Right forelimb (tissue), 1 donor: ENCODE data around the gene VIPR1.

Experiments used
- DNase-seq: peaks from one replicate; pipeline ENCODE4 v3.0.0-alpha.2; 2018

Gene VIPR1, protein sequence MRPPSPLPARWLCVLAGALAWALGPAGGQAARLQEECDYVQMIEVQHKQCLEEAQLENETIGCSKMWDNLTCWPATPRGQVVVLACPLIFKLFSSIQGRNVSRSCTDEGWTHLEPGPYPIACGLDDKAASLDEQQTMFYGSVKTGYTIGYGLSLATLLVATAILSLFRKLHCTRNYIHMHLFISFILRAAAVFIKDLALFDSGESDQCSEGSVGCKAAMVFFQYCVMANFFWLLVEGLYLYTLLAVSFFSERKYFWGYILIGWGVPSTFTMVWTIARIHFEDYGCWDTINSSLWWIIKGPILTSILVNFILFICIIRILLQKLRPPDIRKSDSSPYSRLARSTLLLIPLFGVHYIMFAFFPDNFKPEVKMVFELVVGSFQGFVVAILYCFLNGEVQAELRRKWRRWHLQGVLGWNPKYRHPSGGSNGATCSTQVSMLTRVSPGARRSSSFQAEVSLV

GRCh38 chr3:42502429-42503250, at the start of gene VIPR1:
Gene VIPR1 (plus strand): TSS chr3:42502643. CDS start chr3:42502736, 93 bp downstream.
- DNase-seq, result peak; percentile 61

DNA sequence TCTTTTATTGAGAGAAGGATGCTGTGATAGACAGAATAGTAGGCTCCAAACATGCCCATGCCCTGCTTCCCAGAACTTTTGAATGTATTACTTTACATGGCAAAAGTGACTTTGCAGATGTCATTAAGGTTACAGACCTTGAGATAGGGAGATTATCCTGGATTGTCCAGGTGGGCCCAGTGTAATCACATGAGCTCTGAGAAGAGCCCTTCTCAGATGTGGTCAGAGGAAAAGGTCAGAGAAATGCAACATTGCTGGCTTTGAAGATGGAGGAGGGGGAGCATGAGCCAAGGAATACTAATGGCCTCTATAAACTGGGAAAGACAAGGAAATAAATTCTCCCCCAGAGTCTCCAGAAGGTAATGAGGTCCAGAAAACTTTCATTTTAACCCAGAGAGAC, 46.2 kb upstream of the VIPR1 start:
- no peak for DNase-seq

DNA sequence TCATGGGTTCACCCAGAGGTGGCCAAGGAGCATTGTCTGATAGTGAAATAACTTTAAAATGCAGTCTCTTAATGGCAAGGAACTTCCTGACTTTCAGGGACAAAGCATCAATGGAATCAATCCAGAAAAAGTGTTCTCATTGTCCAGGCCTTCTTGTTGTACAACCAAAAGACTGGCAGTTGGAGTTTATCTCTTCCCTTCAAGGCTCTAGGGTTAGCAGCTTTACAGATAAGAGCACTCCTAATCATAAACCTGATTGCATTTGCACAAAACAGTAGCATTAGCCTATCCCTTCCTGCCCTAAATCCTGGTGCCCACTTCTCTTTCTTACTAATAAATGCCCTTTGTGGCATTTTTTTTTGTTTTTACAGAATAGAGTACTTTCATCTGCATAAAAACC, 43.3 kb upstream of the VIPR1 start:
- no peak for DNase-seq

DNA sequence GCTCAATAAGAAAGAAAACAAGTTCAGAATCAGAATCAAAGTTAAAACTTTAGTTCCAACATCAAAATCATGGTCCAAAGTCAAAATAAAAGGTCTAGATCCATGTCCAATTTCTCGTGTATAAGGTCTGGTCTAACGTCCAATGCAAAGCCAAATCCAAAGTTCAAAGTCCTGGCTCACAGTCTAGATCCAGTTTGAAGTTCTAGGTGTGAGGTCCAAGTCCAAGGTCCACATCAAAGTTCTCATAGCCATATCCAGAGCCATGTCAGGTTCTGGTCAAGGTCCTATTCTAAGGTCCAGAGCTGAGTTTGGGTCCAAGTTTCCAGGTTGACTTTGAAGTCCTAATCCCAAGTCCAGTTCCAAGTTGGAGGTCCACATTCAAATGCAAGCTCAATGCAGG, 40.7 kb upstream of the VIPR1 start:
- no peak for DNase-seq

DNA sequence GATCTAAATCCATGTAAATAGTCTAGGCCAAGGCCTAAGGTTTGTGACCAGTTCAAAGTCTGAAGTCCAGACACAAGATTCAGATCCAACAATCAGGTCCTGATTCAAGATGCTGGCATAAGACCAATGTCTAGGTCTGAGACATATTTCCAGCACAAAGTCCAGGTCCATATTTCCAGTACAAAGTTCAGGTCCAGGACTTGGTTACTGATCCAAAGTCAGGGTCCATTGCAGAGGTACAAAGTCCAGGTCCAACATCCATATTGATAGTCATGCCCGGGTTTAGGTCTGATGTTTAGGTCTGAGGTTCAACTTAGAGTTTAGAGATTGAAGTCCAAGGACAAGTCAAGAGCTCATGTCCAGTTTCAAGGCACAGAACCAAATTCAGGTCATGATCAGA, 39.4 kb upstream of the VIPR1 start:
- DNase-seq, result no peak

DNA sequence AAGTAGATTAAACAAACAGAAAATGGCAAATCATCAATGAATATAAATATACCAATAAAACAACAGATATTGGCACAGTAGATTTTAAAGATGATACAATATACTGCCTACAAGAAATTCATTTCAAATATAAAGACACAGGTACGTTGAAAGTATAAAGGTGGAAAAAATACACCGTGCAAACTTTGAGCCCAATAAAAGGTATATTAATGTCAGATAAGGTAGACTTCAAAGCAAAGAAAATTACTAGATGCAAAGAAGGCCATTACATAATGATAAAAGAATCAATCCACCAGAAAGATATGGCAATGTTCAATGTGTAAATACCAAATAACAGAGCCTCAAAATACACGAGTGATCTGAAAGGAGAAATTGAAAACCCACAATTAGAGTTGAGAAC, 34.3 kb upstream of the VIPR1 start:
- DNase-seq, result no peak

DNA sequence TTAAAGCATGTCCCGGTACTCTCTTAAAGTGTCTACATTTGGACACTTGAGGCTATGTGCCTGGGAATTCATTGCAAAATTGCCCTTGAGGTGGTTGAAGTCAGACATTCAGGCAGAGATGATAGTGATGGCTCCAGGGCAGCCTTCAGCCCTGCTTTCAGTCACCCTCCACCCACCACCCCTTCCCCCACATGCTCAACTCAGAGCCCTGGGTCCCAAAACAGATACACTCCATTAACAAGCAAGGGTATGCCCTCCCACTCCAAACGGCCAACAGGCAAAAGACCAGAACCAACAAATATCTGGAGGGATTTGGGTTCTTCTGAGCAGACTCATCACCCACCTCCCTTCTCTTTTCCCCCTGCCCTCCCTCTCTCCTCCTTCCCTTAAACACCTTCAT, 29.9 kb upstream of the VIPR1 start:
- no peak for DNase-seq

DNA sequence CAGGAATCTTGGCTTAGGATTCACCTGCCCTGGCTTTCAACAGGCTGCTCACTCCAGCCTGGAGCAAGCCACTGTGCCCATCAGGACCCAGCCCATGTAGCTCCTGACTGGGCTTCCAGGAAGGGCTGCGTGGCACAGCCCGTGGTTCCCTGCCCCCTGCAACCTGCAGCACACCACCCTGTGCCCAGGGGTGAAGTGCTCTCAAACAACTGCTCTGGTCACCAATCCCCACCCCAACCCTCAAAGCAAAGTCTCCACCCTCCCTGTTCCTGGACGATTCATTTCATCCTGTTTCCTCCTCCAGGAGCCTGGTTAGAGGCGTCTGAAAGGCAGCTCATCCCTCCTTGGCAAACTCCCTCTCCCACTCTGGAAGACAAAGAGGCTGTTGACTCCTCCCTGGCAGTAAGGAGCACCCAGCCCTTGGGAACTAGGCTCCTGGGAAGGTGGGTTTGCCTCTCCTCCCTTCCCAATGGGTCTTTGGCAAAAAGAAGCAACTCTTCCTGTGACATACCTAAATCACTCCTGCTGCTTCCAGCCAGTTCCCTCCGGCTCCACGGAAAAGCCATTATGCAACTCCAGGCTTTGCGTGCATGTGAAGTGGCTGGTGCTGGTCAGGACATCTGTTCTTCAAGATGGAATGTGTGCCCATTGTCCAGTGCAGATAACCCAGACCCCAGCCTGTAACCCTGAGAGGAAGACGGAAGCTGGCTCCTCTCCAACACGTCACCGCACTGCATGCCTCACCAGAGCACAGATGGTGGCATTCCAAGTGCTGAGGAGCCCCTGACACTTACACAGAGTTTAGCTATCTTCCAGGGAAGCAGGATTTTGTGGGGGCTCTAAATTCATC, 29.1 kb upstream of the VIPR1 start:
- no peak for DNase-seq

DNA sequence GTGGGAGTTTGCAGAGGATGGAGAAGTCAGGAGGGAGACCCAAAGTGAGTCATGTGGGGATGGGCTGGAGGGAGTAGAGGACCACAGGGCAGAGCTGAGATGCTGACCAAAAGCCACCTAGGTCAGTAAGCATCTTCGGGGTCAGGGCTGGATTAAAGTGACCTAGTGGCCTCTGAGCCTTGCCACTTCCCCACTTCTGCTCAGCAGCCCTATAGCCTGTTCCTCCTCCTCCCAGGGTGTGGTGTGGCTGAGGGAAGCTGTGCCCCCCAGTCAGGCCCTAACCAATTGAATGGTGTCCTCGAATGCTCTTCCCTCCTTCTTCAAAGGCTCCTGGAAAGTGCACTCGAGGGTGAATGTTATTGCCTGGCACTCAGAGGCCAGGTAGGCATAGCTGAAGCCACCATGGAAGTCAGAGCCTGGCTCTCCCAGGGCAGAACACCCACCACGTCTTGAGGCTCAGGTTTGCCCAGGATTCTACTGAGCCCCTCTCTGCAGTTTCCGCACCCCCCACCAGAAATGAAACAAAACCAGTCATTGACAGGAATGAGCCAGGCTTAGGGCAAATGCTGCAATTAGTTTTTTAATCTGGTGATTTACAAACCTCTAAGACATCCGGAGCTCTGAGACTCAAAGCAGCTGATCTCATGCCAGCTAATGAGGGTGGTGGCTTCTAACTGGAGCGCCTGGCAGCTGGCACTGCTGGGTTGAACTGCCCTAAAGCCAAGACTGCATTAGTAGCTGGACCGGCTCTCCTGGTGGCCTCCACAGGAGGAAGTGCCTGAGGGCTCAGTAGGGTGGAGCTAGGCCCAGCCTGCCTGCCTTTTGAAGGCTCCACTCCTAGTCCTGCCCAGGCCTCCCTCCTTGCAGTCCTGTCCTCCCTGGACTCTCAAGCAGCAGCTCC, 26.0 kb upstream of the VIPR1 start:
- no peak for DNase-seq

DNA sequence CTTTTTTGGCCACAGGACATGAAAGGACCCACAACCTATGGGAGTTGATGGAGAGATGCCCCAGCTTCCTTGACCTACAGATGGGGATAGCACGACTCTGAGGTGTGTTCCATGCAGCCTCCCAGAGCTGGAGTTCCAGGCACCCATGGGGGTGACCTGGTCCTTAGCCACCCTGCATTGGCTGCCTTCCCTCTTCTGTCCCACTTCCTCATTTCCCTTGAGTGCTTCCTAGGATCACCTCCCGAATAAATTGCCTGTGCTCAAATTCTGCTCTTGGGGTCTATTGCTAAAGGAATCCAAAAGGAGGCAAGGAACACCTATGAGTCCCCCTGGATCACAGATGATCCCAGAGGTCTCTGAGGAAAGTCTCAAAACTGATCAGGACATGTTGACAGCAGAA, 24.7 kb upstream of the VIPR1 start:
- DNase-seq, result peak; percentile 36

- peak; percentile 21 for DNase-seq
Observed at GRCh38 chr3:42478830-42479229, 23.6 kb upstream of the VIPR1 start.

DNA sequence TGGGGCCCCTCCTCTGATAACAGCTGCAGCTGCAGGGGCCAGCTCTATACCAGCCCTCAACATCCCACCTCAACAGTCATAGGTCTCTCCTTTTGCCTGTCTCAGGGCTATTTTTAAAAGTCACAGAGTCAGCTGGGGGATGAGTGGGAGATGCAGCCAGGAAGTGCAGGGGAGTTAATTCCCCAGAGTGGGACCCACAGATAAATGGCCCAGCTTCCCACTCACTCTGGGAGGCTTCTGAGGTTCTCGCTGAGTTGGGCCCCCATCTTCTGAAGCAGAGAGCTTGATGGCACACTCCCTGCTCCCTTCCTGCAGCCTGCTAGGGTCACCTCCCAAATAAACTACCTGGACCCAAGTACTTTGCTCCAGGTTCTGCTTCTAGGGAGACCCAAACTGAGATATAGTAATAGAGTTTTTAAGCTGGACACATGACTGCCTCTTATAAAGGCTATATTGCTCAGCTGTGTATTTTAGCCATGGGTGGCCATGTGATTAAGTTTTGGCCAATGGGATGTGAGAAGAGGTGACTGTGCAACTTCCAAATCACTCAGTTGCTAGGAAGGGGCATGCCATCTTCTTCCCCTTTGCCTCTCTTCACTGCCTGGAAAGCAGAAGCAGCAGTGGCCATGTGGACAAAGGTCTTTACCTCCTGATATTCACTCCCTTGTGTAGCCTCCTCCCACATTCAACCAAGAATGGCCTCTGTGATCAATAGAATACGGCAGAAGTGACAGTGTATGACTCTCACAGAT, 15.5 kb upstream of the VIPR1 start:
- peak; percentile 20 for DNase-seq

DNA sequence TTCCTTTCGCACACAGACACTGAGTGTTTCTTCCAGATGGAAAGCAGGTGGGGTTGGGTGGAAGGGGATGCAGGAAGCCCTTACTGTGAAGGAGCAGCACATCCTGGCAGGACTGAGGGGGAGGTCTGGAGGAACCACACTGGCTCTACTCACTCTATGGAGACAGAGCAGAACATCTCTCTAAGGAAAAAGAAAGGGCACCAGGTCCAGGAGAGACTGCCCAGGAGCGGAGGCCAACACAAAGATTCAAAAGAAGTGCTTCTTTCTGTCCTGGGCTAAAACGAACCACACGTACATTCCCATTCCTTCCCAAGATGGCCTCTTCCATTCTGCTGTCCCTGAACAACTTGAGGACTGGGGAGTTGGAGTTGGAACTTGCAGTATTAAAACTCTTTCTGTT, 13.8 kb upstream of the VIPR1 start:
- DNase-seq, result no peak

DNA sequence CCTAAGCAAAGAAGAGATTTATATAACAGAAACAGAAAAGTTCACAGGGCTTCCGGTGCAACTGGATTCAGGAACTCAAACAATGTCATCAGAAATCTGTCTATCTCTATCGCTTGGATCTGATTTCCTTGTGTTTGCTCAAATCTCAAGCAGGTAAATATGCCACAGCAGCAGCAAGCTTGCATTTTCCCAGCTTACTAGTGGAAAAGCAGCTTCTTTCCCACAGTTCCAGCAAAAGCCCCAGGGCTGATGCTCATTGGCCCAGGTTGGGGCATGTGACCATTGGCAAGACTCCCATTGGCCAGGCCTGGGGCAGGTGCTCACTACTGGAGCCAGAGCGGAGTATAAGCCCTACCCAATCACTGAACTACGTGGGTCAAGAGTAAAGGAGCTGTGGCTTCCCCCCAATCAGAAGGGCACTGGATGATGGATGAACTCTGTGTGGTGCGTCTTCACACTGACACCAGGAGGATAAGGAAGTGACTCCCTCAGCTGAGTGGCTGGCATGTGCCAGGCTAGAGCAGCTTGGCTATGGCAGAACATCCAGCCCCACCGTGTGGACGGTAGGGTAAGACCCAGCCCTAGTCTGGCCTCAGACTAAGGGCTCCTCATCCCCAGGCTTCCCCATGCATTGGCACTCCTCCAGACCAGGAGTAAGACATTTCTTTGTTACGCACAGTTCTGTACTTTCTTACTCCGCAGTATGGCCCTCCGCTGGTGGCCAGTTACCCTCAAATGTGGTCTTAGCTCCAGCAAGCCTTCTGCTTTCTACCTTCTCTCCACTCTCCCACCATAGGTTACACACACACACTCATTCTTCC, 13.1 kb upstream of the VIPR1 start:
- DNase-seq, result peak; percentile 15

GRCh38 chr3:42489937-42490227, 12.6 kb upstream of the VIPR1 start:
- peak; percentile 7 for DNase-seq

DNA sequence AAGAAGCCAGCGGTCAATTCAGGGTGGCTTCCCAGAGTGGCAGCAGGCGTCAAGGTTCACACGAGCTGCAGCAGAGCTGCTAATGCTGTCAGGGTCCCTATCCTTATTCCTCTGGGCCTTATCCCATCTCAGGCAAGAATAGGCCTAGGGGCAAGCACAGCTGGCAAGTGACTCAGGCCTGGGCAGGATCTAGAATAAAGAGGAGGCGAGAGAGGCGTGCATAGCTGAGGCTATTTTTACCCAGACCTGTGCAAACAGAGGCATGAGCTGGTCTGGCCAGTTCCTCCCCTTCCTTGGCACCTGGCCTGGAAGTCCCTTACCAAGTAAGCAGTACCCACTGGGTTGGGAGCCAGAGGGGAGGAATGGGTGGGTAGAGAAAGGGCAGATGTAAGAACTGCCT, 12.2 kb upstream of the VIPR1 start:
- peak; percentile 24 for DNase-seq

DNA sequence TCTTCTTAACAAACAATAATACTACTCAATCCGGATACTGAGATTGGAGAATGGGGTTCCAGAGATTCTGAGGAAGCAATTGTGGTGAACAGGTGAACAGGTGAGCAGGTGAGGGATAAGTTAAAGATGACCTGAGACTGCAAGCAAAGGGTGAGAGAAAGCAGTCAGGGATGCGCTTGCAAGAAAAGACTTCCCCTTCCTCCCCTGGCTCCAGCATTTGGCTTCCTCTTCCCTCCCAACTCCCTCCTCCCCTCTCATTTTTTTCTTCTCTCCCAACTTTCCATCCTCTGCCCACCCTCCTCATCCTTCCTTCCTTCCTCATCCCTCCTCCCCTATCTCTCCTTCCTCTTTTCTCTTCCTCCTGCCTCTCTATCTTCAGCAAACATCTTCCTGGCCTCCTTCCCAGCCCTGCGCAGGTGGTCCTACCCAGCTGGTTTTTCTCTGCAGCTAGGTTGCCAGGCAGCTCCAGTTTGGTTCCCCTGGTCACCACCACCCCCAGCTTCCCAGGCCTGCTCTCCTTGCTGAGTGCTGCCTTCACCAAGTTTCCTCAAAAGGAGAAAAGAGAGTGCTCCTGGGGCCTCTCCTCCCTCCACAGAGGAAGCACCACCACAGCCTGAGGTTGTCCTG, 10.4 kb upstream of the VIPR1 start:
- DNase-seq, result no peak

GRCh38 chr3:42492508-42493080, 9.8 kb upstream of the VIPR1 start:
- peak; percentile 39 for DNase-seq

DNA sequence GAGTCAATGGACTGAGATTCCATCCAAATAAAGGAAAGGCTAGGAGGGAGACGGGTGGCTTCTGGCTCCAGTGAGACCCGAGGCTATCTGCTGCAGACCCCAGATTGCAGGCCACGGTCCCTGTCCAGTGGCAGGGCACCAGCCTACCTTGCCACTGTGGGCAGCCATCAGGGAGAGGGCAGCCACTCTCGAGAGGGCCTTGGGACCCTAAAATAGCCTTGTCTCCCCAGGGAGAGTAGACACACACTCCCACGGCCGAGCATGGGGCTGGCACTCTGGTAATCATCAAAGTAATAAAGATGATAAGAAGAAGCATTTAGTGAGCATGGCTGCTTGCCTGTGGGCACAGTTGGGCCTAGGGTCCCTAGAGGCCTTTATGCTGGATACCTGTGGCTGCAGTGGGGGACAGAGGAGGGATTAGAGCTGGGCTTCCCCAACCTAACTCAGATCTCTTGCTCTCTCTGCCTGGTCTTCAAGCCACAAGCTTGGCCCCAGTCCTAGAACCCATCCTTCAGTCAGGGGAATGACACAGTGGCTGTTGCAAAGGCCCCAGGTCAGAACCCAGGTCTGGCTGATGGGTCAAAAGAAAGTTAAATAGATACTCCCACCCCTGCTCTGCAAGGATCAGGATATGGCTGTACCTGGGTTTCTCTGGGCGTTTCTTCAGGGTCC, 9.2 kb upstream of the VIPR1 start:
- peak; percentile 23 for DNase-seq
